GM23248 (cell line): Measurements from ENCODE around the gene ABLIM2. TPM values are rescaled to one million over a fixed set of nuclear protein-coding genes. Genes with fewer than 3 reads are reported as not detected.
A peak's percentile ranks its signal among the peaks of the same experiment; 100 is the strongest.

Source experiments
- DNase-seq: peaks from one replicate; pipeline ENCODE4 v3.0.0-alpha.2; 2015
- H2AFZ ChIP-seq: fragments of 200-600 bp; sonication (generic); 2 replicates; pipeline ENCODE4 v1.6.1; 2016; ENCODE audit warnings: antibody characterized with exemption
- H3F3A ChIP-seq: fragments of 200-600 bp; sonication (generic); 2 replicates; pipeline ENCODE4 v1.6.1; 2016; ENCODE audit warnings: mild to moderate bottlenecking, antibody characterized with exemption, mixed run types; ENCODE audit not compliant: insufficient read depth
- H3K27ac ChIP-seq: fragments of 200-600 bp; sonication (generic); 2 replicates; pipeline ENCODE4 v1.5.1; 2016; ENCODE audit warnings: mild to moderate bottlenecking
- H3K27me3 ChIP-seq: fragments of 200-600 bp; sonication (generic); replicated peaks from 2 replicates; pipeline ENCODE4 v1.6.1; 2016; ENCODE audit warnings: mild to moderate bottlenecking; ENCODE audit not compliant: insufficient read depth
- H3K36me3 ChIP-seq: fragments of 200-600 bp; sonication (generic); 2 replicates; pipeline ENCODE4 v1.6.1; 2016; ENCODE audit warnings: low read depth, mild to moderate bottlenecking
- H3K4me1 ChIP-seq: fragments of 200-600 bp; sonication (generic); 2 replicates; pipeline ENCODE4 v1.6.1; 2016; ENCODE audit warnings: mild to moderate bottlenecking; ENCODE audit not compliant: insufficient read depth
- H3K4me2 ChIP-seq: fragments of 200-600 bp; sonication (generic); one replicate; pipeline ENCODE4 v1.6.1; 2016; ENCODE audit warnings: mild to moderate bottlenecking; ENCODE audit not compliant: unreplicated experiment
- H3K4me3 ChIP-seq: fragments of 200-600 bp; sonication (generic); 2 replicates; pipeline ENCODE4 v1.5.1; 2016; ENCODE audit warnings: mild to moderate bottlenecking
- H3K79me2 ChIP-seq: fragments of 200-600 bp; sonication (generic); 2 replicates; pipeline ENCODE4 v1.6.1; 2016; ENCODE audit warnings: mild to moderate bottlenecking; ENCODE audit not compliant: insufficient read depth
- H3K9ac ChIP-seq: fragments of 200-600 bp; sonication (generic); 2 replicates; pipeline ENCODE4 v1.6.1; 2016; ENCODE audit warnings: mild to moderate bottlenecking
- H3K9me2 ChIP-seq: fragments of 200-600 bp; sonication (generic); 2 replicates; pipeline ENCODE4 v1.6.1; 2016; ENCODE audit warnings: mixed run types, mild to moderate bottlenecking, moderate library complexity; ENCODE audit not compliant: insufficient read depth
- H3K9me3 ChIP-seq: fragments of 200-600 bp; sonication (generic); one replicate; pipeline ENCODE4 v1.6.1; 2017; ENCODE audit warnings: low read depth
- H4K20me1 ChIP-seq: fragments of 200-600 bp; sonication (generic); 2 replicates; pipeline ENCODE4 v1.6.0; 2016; ENCODE audit not compliant: insufficient read depth
- EZH2 ChIP-seq: fragments of 200-600 bp; sonication (generic); IDR thresholded peaks from 2 replicates; pipeline ENCODE4 v1.6.1; 2018; ENCODE audit warnings: antibody characterized with exemption, mild to moderate bottlenecking; ENCODE audit not compliant: insufficient read depth, poor library complexity, severe bottlenecking
- EZH2phosphoT487 ChIP-seq: fragments of 200-600 bp; sonication (generic); IDR thresholded peaks from 2 replicates; pipeline ENCODE4 v1.6.1; 2018; ENCODE audit warnings: antibody characterized with exemption, moderate library complexity, mild to moderate bottlenecking, low read depth; ENCODE audit not compliant: insufficient read depth
- WGBS, 2 experiments: methylation state at CpG; one replicate each; pipeline ENCODE4 v1.1.6; 2015 to 2017; ENCODE audit warnings: low lambda C conversion rate in 2 of 2, low coverage in 1 of 2; ENCODE audit errors: missing lambda C conversion rate in 2 of 2; 5-methylcytosine and 5-hydroxymethylcytosine counted together
- in situ Hi-C: fragments of 300-500 bp; cut with MboI; formaldehyde crosslinking; loops from 2 replicates; pipeline ENCODE4 v1.15.0; 2020
- polyA plus RNA-seq: library from polyadenylated mRNA; unstranded; fragments of >200 nt; fragmentation: Nextera tagmentation; extraction: Ambion mirVana; gene quantifications from 2 replicates; pipeline ENCODE4 v1.2.1, GENCODE V29; 2016
- total RNA-seq: library from RNA; depleted of rRNA; stranded (reverse); fragments of >200 nt; shearing (Covaris generic); gene quantifications from 2 replicates; pipeline ENCODE4 v1.2.3, GENCODE V29; 2014

ABLIM2 gene
- total and polyA plus RNA-seq, 2 experiments from 2014 or later = not detected

GRCh38 chr4:8019396-8020365, 138.9 kb downstream of the ABLIM2 start:
- no peak for TF ChIP-seq EZH2phosphoT487

GRCh38 chr4:8016527-8016926, 142.1 kb downstream of the ABLIM2 start:
- Histone ChIP-seq H3K9me2 (no peaks in the 10 kb centered on the region), H4K20me1 (no peaks in the 10 kb centered on the region), H3K36me3 (no peaks in the 10 kb centered on the region), H3K27ac (no peak overlapping the region), H2AFZ (no peak overlapping the region), H3K27me3 (peaks cover 74% of the 10 kb centered on the region), H3F3A (no peaks in the 10 kb centered on the region), H3K4me3 (no peak overlapping the region), H3K79me2 (no peaks in the 10 kb centered on the region), H3K4me1 (no peaks in the 10 kb centered on the region), H3K9ac (no peak overlapping the region), H3K9me3 (no peaks in the 10 kb centered on the region), H3K4me2 (no peak overlapping the region)
- in situ Hi-C loops = no loop called here
- TF ChIP-seq EZH2phosphoT487 (no peak), EZH2 (no peak)
- no peak for DNase-seq
- 61 to 64% methylated on average over 12 of the region's 12 CpGs for WGBS, 2 experiments

More at GRCh38 chr4:8019396-8020365, 138.9 kb downstream of the ABLIM2 start:
- Histone ChIP-seq H3K9me3 (no peaks in the 10 kb centered on the region), H3K36me3 (no peaks in the 10 kb centered on the region), H3K27ac (no peak overlapping the region), H3K4me1 (no peaks in the 10 kb centered on the region), H4K20me1 (no peaks in the 10 kb centered on the region), H3K9me2 (no peaks in the 10 kb centered on the region), H3K4me2 (no peak overlapping the region), H2AFZ (no peak overlapping the region), H3K79me2 (no peaks in the 10 kb centered on the region), H3K27me3 (peaks cover 77% of the 10 kb centered on the region), H3K9ac (no peak overlapping the region), H3K4me3 (no peak overlapping the region), H3F3A (no peaks in the 10 kb centered on the region)
- DNase-seq = peak; percentile 57
- WGBS, 2 experiments = 41% methylated on average over 24 of the region's 24 CpGs
- in situ Hi-C loops = no loop called here

- Histone ChIP-seq H3K36me3 (no peaks in the 10 kb centered on the region), H3K27ac (no peak overlapping the region), H3K27me3 (peaks cover 83% of the 10 kb centered on the region), H4K20me1 (no peaks in the 10 kb centered on the region), H3K4me1 (no peaks in the 10 kb centered on the region), H3K9ac (no peak overlapping the region), H3K9me2 (no peaks in the 10 kb centered on the region), H3K9me3 (no peaks in the 10 kb centered on the region), H3F3A (no peaks in the 10 kb centered on the region), H3K4me2 (peak overlapping the region; percentile 72), H3K4me3 (peak overlapping the region; percentile 52), H3K79me2 (no peaks in the 10 kb centered on the region), H2AFZ (no peak overlapping the region)
- no peak for TF ChIP-seq EZH2
- TF ChIP-seq EZH2phosphoT487 = no peak
- in situ Hi-C loops = no loop called here
- 1 to 3% methylated on average over 4 of the region's 4 CpGs for WGBS, 2 experiments
- DNase-seq = peak; percentile 47
Observed at GRCh38 chr4:8015512-8015911, 143.1 kb downstream of the ABLIM2 start.

- H3K4me3 ChIP-seq = no peak overlapping the region
- H3K9me3 ChIP-seq = no peaks in the 10 kb centered on the region
- H3K4me1 ChIP-seq = no peaks in the 10 kb centered on the region
- in situ Hi-C loops = no loop called here
- no peaks in the 10 kb centered on the region for H3K36me3 ChIP-seq
- H3K4me2 ChIP-seq = no peak overlapping the region
- no peaks in the 10 kb centered on the region for H3F3A ChIP-seq
- no peak overlapping the region for H3K27ac ChIP-seq
- WGBS, 2 experiments = 58 to 62% methylated on average over 10 of the region's 10 CpGs
- no peak overlapping the region for H3K9ac ChIP-seq
- no peak for TF ChIP-seq EZH2phosphoT487
- TF ChIP-seq EZH2 = no peak
- no peak for DNase-seq
- H4K20me1 ChIP-seq = no peaks in the 10 kb centered on the region
- H2AFZ ChIP-seq = no peak overlapping the region
- peaks cover 80% of the 10 kb centered on the region for H3K27me3 ChIP-seq
- H3K9me2 ChIP-seq = no peaks in the 10 kb centered on the region
- H3K79me2 ChIP-seq = no peaks in the 10 kb centered on the region
Observed at GRCh38 chr4:8013976-8014726, 144.5 kb downstream of the ABLIM2 start.
